Astrocyte of the hippocampus (primary cell): Measurements from ENCODE around the gene TTC39B.
A peak's percentile ranks its signal among the peaks of the same experiment; 100 is the strongest.

Source experiments
- DNase-seq: peaks from one replicate; pipeline ENCODE4 v3.0.0; 2011; ENCODE audit warnings: low read depth, low spot score

Gene TTC39B

GRCh38 chr9:15227491-15227890, 79.5 kb downstream of the TTC39B start:
- DNase-seq = no peak

- no peak for DNase-seq
Observed at GRCh38 chr9:15225564-15226126, 81.4 kb downstream of the TTC39B start.

GRCh38 chr9:15222313-15222712, 84.7 kb downstream of the TTC39B start:
- DNase-seq = no peak

GRCh38 chr9:15221746-15222145, 85.3 kb downstream of the TTC39B start:
- no peak for DNase-seq

- peak; percentile 23 for DNase-seq
Observed at GRCh38 chr9:15220658-15221318, 86.2 kb downstream of the TTC39B start.

- DNase-seq = no peak
Observed at GRCh38 chr9:15219546-15219945, 87.5 kb downstream of the TTC39B start.

GRCh38 chr9:15218994-15219393, 88.0 kb downstream of the TTC39B start:
- no peak for DNase-seq

- DNase-seq = no peak
Observed at GRCh38 chr9:15213249-15213648, 93.8 kb downstream of the TTC39B start.

GRCh38 chr9:15211815-15212495, 95.1 kb downstream of the TTC39B start:
- peak; percentile 88 for DNase-seq

- peak; percentile 88 for DNase-seq
Observed at GRCh38 chr9:15211160-15211814, 95.7 kb downstream of the TTC39B start.

GRCh38 chr9:15206903-15207696, 99.9 kb downstream of the TTC39B start:
- DNase-seq = no peak

GRCh38 chr9:15205632-15206420, 101.2 kb downstream of the TTC39B start:
- peak; percentile 15 for DNase-seq

GRCh38 chr9:15203581-15203980, 103.4 kb downstream of the TTC39B start:
- peak; percentile 55 for DNase-seq

- no peak for DNase-seq
Observed at GRCh38 chr9:15200111-15200510, 106.9 kb downstream of the TTC39B start.

GRCh38 chr9:15192856-15193255, 114.2 kb downstream of the TTC39B start:
- DNase-seq = no peak

- DNase-seq = no peak
Observed at GRCh38 chr9:15191378-15191777, 115.6 kb downstream of the TTC39B start.

GRCh38 chr9:15189481-15189880, 117.5 kb downstream of the TTC39B start:
- no peak for DNase-seq

GRCh38 chr9:15187589-15187988, 119.4 kb downstream of the TTC39B start:
- no peak for DNase-seq

- DNase-seq = no peak
Observed at GRCh38 chr9:15182730-15183129, 124.3 kb downstream of the TTC39B start.

- no peak for DNase-seq
Observed at GRCh38 chr9:15182101-15182551, 124.9 kb downstream of the TTC39B start.

GRCh38 chr9:15180124-15180523, 126.9 kb downstream of the TTC39B start:
- no peak for DNase-seq
